Measurements from ENCODE around the gene BLM. TPM values are rescaled to one million over a fixed set of nuclear protein-coding genes. Genes with fewer than 3 reads are reported as not detected.

BLM gene
- total RNA-seq, 1 experiment from 2014 or later, result 41.3 TPM

- H4K8ac ChIP-seq (replicated peaks; ENCODE audit: insufficient read length, low read depth, low read length), result no peak overlapping the region
- H4K91ac ChIP-seq (ENCODE audit: insufficient read length, low read depth, low read length), result no peak overlapping the region
- H3T11ph ChIP-seq (ENCODE audit: low read length), result no peak overlapping the region
- no peaks in the 10 kb centered on the region for H4K20me1 ChIP-seq (ENCODE audit: control insufficient read depth, insufficient read depth, insufficient read length)
- no peak overlapping the region for H4K5ac ChIP-seq (ENCODE audit: insufficient read length, low read depth, low read length)
- H2BK15ac ChIP-seq (ENCODE audit: low read depth, low read length), result no peak overlapping the region
- H3K27ac Mint-ChIP-seq, result peak overlapping the region in 2 of 3 experiments; percentile 55 to 62; a peak in 2 of 7 replicates
- H3K4me1 ChIP-seq (ENCODE audit: insufficient read depth, low read length), result no peaks in the 10 kb centered on the region; the same call in 1 of the 2 replicates
- H3K27ac ChIP-seq (ENCODE audit: insufficient read length, low read depth, low read length), result no peak overlapping the region
- no peaks in the 10 kb centered on the region for H3K23me2 ChIP-seq (ENCODE audit: insufficient read length, low read depth, low read length, poor library complexity, severe bottlenecking)
- H2BK5ac ChIP-seq (ENCODE audit: insufficient read length, low read length), result no peak overlapping the region
- DNase-seq, result peak; percentile 68
- H3K14ac ChIP-seq (ENCODE audit: insufficient read depth, low read length), result no peak overlapping the region; the same call in 1 of the 2 replicates
- WGBS (ENCODE audit: extremely low coverage, insufficient read length, low lambda C conversion rate), result no CpG with 5 or more reads among the region's 26 CpGs
- H3K56ac ChIP-seq (ENCODE audit: insufficient read length, low read depth, low read length), result no peak overlapping the region
- peak; percentile 59 for TF ChIP-seq CTCF (conservative IDR thresholded peaks at IDR 0.05)
- no peaks in the 10 kb centered on the region for H3K9me3 ChIP-seq (ENCODE audit: control insufficient read depth, low read depth, low read length)
- no peaks in the 10 kb centered on the region for H3K79me1 ChIP-seq (ENCODE audit: insufficient read depth, low read depth, low read length, poor library complexity, severe bottlenecking)
- no peak overlapping the region for H2BK12ac ChIP-seq (ENCODE audit: insufficient read length, low read depth, low read length)
- no peaks in the 10 kb centered on the region for H3K9me3 Mint-ChIP-seq
- H3K18ac ChIP-seq (ENCODE audit: insufficient read length, low read depth, low read length), result no peak overlapping the region
- H3K4me2 ChIP-seq (ENCODE audit: insufficient read depth, insufficient read length, low read length), result no peak overlapping the region
- no peak overlapping the region for H2AK5ac ChIP-seq (ENCODE audit: insufficient read length, low read length)
- no peak overlapping the region for H2BK120ac ChIP-seq (ENCODE audit: low read depth, low read length, poor library complexity, severe bottlenecking)
- no peak overlapping the region for H2BK20ac ChIP-seq (ENCODE audit: low read depth, low read length, poor library complexity, severe bottlenecking)
- peaks cover 4 to 17% (median 14%) of the 10 kb centered on the region in 3 experiments; a peak in 6 of 7 replicates for H3K36me3 Mint-ChIP-seq (ENCODE audit: insufficient read depth in 1 of 3, low read depth in 3 of 3)
- no peak overlapping the region for H3K4ac ChIP-seq (ENCODE audit: low read depth, low read length)
- no peak overlapping the region for H3K23ac ChIP-seq (ENCODE audit: insufficient read length, low read depth, low read length)
- no peaks in the 10 kb centered on the region for H3K27me3 ChIP-seq (ENCODE audit: insufficient read depth, low read length)
- no peak overlapping the region for H3K4me3 Mint-ChIP-seq
- H3K27me3 Mint-ChIP-seq (ENCODE audit: low read depth), result no peaks in the 10 kb centered on the region
- no peak overlapping the region for H2AFZ ChIP-seq (ENCODE audit: low read length)
- H3K79me2 ChIP-seq (ENCODE audit: insufficient read depth, low read length), result no peaks in the 10 kb centered on the region
- peaks cover 36 to 45% of the 10 kb centered on the region in 2 experiments for H3K4me1 Mint-ChIP-seq
- H3K9ac ChIP-seq (ENCODE audit: extremely low read depth, insufficient read length, low read length), result no peak overlapping the region
Measured at GRCh38 chr15:90818251-90819210, 101.4 kb downstream of the BLM start.

Data from H9 (cell line).